PC-9 (cell line): ENCODE results near the gene STRA6. TPM values are rescaled to one million over a fixed set of nuclear protein-coding genes. Genes with fewer than 3 reads are reported as not detected.

Source experiments
- BruUV-seq: library from RNA; stranded (reverse); fragments of 400-500 nt; replicated peaks from 2 replicates; lab custom pipeline; 2021; lab: Mats Ljungman, UMichigan
- CTCF ChIA-PET: fragments of 300-600 bp; sonication (Branson Sonifier 250); formaldehyde crosslinking; loops from one replicate; lab custom pipeline; 2022; ENCODE audit warnings: antibody characterized with exemption; lab: Charles Lee
- POLR2A ChIA-PET: fragments of 300-600 bp; sonication (Branson Sonifier 250); formaldehyde crosslinking; loops from one replicate; lab custom pipeline; 2022; ENCODE audit warnings: antibody characterized with exemption; ENCODE audit not compliant: unreplicated experiment; lab: Charles Lee
- DNase-seq, 2 experiments: peaks; one replicate each; pipeline versions ENCODE4 v3.0.0 to v3.0.0-alpha.2; 2015 to 2022; ENCODE audit warnings: mixed read lengths in 1 of 2
- H2AFZ ChIP-seq: fragments of 200-600 bp; sonication (generic); 2 replicates; pipeline ENCODE4 v1.8.1; 2017; ENCODE audit warnings: antibody characterized with exemption
- H3F3A ChIP-seq: fragments of 200-600 bp; sonication (generic); 2 replicates; pipeline ENCODE4 v1.8.1; 2017; ENCODE audit warnings: antibody characterized with exemption, mild to moderate bottlenecking, low read depth; ENCODE audit not compliant: insufficient read depth
- H3K27ac ChIP-seq: fragments of 200-600 bp; sonication (generic); 2 replicates; pipeline ENCODE4 v1.6.1; 2016; ENCODE audit warnings: mixed run types
- H3K27me3 ChIP-seq: fragments of 200-600 bp; sonication (generic); 2 replicates; pipeline ENCODE4 v1.6.1; 2016; ENCODE audit warnings: low read depth, mixed run types; ENCODE audit not compliant: insufficient read depth
- H3K36me3 ChIP-seq: fragments of 200-600 bp; sonication (generic); 2 replicates; pipeline ENCODE4 v1.6.1; 2016; ENCODE audit warnings: low read depth, mixed run types
- H3K4me1 ChIP-seq: fragments of 200-600 bp; sonication (generic); replicated peaks from 2 replicates; pipeline ENCODE4 v1.6.1; 2016; ENCODE audit warnings: mixed run types; ENCODE audit not compliant: insufficient read depth
- H3K4me2 ChIP-seq: fragments of 200-600 bp; sonication (generic); 2 replicates; pipeline ENCODE4 v1.6.1; 2017; ENCODE audit warnings: mixed run types
- H3K4me3 ChIP-seq: fragments of 200-600 bp; sonication (generic); 2 replicates; pipeline ENCODE4 v1.6.1; 2016; ENCODE audit warnings: mixed run types
- H3K79me2 ChIP-seq: fragments of 200-600 bp; sonication (generic); 2 replicates; pipeline ENCODE4 v1.6.1; 2017; ENCODE audit warnings: low read depth, mixed run types
- H3K9me2 ChIP-seq: fragments of 200-600 bp; sonication (generic); 2 replicates; pipeline ENCODE4 v1.8.1; 2017; ENCODE audit warnings: mild to moderate bottlenecking; ENCODE audit not compliant: insufficient read depth
- H3K9me3 ChIP-seq: fragments of 200-600 bp; sonication (generic); 2 replicates; pipeline ENCODE4 v1.8.1; 2016; ENCODE audit warnings: low read depth; ENCODE audit not compliant: insufficient read depth
- H4K20me1 ChIP-seq: fragments of 200-600 bp; sonication (generic); 2 replicates; pipeline ENCODE4 v1.8.1; 2017; ENCODE audit not compliant: insufficient read depth
- CTCF ChIP-seq: fragments of 200-600 bp; sonication (generic); conservative IDR thresholded peaks from 2 replicates; pipeline ENCODE4 v1.6.1; 2017; ENCODE audit warnings: mixed run types, antibody characterized with exemption, mild to moderate bottlenecking, moderate library complexity
- EZH2 ChIP-seq: fragments of 200-600 bp; sonication (generic); IDR thresholded peaks from 2 replicates; pipeline ENCODE4 v1.8.0; 2017; ENCODE audit warnings: antibody characterized with exemption, low read depth
- intact Hi-C: fragments of 100-400 bp; cut with micrococcal nuclease; formaldehyde crosslinking; loops from one replicate; pipeline ENCODE4 v1.10.0; 2022; ENCODE audit not compliant: unreplicated experiment
- total RNA-seq: library from RNA; stranded (reverse); gene quantifications from 2 replicates; pipeline ENCODE4 v1.2.3, GENCODE V29; 2021

Gene STRA6
- total RNA-seq, 1 experiment from 2014 or later = 64.9 TPM

DNA sequence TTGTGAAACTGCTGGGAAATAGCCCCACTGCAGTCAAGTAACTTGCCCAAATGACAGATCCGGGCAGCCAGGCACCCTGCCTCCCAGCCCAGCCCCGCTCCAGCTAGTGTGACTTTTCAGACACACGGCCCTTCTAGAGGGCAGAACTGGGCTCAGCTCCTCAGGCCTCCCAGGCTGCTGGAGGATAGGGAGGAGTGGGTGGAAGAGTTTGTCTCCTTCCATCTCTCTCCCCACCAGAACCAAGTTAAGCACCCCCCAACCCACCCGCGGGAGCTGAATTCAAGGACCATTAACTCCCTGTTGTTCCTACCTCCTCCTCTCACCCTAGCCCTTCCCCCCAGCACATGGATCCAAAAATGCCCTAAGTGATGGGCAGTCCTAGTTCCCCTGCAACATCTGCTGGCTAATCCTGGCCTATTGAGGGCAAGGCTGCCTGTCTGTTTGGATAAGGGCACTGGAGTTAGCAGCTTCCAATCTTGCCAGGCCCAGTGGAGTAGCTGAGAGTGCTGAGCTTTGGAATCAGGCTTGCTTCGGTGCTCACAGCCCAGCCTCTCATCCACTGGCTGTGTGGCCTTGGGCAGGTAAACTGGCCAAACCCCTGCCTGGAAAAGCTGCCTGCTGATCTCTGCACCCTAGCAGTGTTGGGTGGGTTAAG is 36.6 kb upstream of the STRA6 start:
- POLR2A ChIA-PET = interaction anchor here (0.5 to 1.1 kb wide), 3 partner anchors 24 to 41 kb away, joined by 5 to 6 read pairs (median 6); partner anchors contain the start of gene STRA6
- Histone ChIP-seq H3K9me3 (no peaks in the 10 kb centered on the region), H3K4me1 (peaks cover 67% of the 10 kb centered on the region), H3K27ac (peak overlapping the region; percentile 28; the same call in 1 of the 2 replicates), H3K79me2 (no peaks in the 10 kb centered on the region), H3K36me3 (no peaks in the 10 kb centered on the region), H2AFZ (no peak overlapping the region), H4K20me1 (no peaks in the 10 kb centered on the region), H3K4me2 (peak overlapping the region; percentile 43), H3K9me2 (no peaks in the 10 kb centered on the region), H3K27me3 (no peaks in the 10 kb centered on the region), H3F3A (peaks cover 35% of the 10 kb centered on the region), H3K4me3 (no peak overlapping the region)
- no TSS peak for BruUV-seq
- no peak for DNase-seq
- CTCF ChIA-PET = interaction anchor here (1.4 kb wide), 1 partner anchor 68 kb away, joined by 10 read pairs; no protein-coding TSS in a partner anchor
- intact Hi-C loops = no loop called here
- TF ChIP-seq CTCF = no peak
- no peak for TF ChIP-seq EZH2

DNA sequence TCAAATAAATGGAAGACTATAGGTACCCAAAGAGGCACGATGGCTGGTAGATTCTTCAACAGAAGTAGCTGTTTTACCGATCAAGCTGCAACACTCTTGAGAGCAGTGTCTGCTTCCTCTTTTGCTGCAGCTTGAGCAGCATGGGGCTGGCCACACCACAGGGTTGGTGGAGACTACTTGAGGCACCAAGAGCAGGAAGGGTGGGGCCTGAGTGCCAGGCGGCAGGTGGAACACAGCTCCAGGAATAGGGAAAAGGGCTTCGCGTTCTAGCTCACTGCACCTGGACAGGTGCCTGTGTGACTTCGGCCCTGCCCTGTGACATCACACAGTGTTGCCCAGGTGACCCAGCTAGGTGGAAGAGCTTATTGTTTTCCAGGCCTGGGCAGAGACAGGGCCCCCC is 33.4 kb upstream of the STRA6 start, which contains the start of gene CCDC33:
TSS of gene CCDC33 (plus strand) at position 365 of the 400 bp plus-strand sequence. CDS start 394 bp downstream, outside the sequence.
- H3K27me3 ChIP-seq = no peaks in the 10 kb centered on the region
- intact Hi-C loops = no loop called here
- no peaks in the 10 kb centered on the region for H3K9me2 ChIP-seq
- H3K27ac ChIP-seq = no peak within 1 kb of the TSS
- peaks cover 27% of the 10 kb centered on the region for H3F3A ChIP-seq
- peak; percentile 84 to 85 for DNase-seq
- no peaks in the 10 kb centered on the region for H4K20me1 ChIP-seq
- POLR2A ChIA-PET = interaction anchor here (0.5 to 0.8 kb wide), 6 partner anchors 21 to 100 kb away, joined by 3 to 14 read pairs (median 4); no protein-coding TSS in a partner anchor
- no peaks in the 10 kb centered on the region for H3K9me3 ChIP-seq
- H2AFZ ChIP-seq = no peak within 1 kb of the TSS
- no TSS peak for BruUV-seq
- H3K36me3 ChIP-seq = no peaks in the 10 kb centered on the region
- TF ChIP-seq EZH2 (no peak), CTCF (no peak)
- H3K4me1 ChIP-seq = peaks cover 50% of the 10 kb centered on the region
- H3K4me3 ChIP-seq = no peak within 1 kb of the TSS
- peak within 1 kb of the TSS; percentile 53 for H3K4me2 ChIP-seq
- no peaks in the 10 kb centered on the region for H3K79me2 ChIP-seq
- CTCF ChIA-PET = interaction anchor here (0.6 to 1.1 kb wide), 4 partner anchors 20 to 1531 kb away, joined by 3 to 9 read pairs (median 4); partner anchors contain the start of gene STOML1

GRCh38 chr15:74234598-74234875 is 31.9 kb upstream of the STRA6 start:
- Histone ChIP-seq H3K4me2 (no peak overlapping the region), H3K4me3 (no peak overlapping the region), H3K27me3 (no peaks in the 10 kb centered on the region), H3K9me2 (no peaks in the 10 kb centered on the region), H3F3A (peaks cover 14% of the 10 kb centered on the region), H3K36me3 (no peaks in the 10 kb centered on the region), H3K79me2 (no peaks in the 10 kb centered on the region), H3K9me3 (no peaks in the 10 kb centered on the region), H3K4me1 (peaks cover 36% of the 10 kb centered on the region), H4K20me1 (no peaks in the 10 kb centered on the region), H3K27ac (no peak overlapping the region), H2AFZ (no peak overlapping the region)
- no peak for TF ChIP-seq CTCF
- TF ChIP-seq EZH2 = no peak
- no TSS peak for BruUV-seq
- DNase-seq = no peak
- ChIA-PET CTCF (no interaction called here), POLR2A (interaction anchor here (0.6 kb wide), 1 partner anchor 28 kb away, joined by 4 read pairs; no protein-coding TSS in a partner anchor)
- intact Hi-C loops = no loop called here
